Fibroblast of the aortic adventitia (primary cell): ENCODE measurements around the gene GEMIN2. TPM values are rescaled to one million over a fixed set of nuclear protein-coding genes. Genes with fewer than 3 reads are reported as not detected.
"Not testable (repeated sequence)": the region's sequence is repeated elsewhere in the genome, so short reads cannot be mapped to it uniquely, and the experiment has no call there.

Experiments
- DNase-seq: peaks from one replicate; pipeline ENCODE4 v3.0.0-alpha.2; 2010; ENCODE audit warnings: low read depth
- H3K4me3 ChIP-seq: 2 replicates; pipeline ENCODE4 v1.5.1; 2011; ENCODE audit warnings: low read depth, mild to moderate bottlenecking, control low read depth, low read length, moderate library complexity
- total RNA-seq: library from RNA; depleted of rRNA; stranded (reverse); fragments of >200 nt; gene quantifications from 2 replicates; pipeline ENCODE4 v1.2.3, GENCODE V29; 2012; ENCODE audit warnings: low replicate concordance
- TF ChIP-seq, protein P1 (sequence below): IDR thresholded peaks from 2 replicates; pipeline ENCODE4 v1.5.1; 2011; ENCODE audit warnings: mild to moderate bottlenecking, low read length, control low read depth, inconsistent platforms; ENCODE audit not compliant: insufficient read depth

The GEMIN2 gene
- total RNA-seq, 1 donor, result 21.4 TPM

DNA sequence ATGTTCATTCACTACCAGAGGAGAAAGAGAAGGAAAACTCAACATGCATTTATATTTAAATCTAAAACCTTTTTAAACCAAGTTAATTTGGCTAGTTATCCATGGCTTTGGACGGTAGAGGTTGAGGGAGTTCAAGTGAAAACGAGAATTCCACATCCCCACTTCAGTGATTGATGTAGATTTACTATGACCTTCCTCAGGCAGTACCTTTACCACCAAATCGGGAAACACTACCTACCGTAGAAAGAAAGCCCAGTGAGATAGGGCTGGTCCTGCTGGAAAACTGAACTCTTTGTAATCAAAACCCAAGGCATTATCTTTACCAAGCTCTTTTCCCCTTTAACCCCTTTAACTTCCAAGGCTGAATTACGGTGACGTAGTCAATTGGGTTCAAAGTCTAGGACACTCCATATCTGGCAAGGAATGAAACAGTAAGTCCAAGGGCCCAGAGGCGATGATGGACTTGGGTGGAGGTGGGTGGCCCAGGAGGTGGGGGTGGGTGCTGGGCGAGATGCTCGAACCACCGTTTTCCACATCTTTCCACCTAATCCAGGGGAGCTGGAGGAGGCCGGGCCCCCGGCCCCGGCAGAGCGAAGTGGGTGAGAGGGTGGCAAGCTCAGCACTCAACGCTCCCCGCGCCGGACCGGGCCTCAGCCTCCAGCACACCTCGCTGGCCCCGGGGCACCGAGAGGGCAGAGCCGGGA lies 11.7 kb upstream of the GEMIN2 start:
- H3K4me3 ChIP-seq, result peak overlapping the region; percentile 89
- DNase-seq, result peak; percentile 55
- TF ChIP-seq, protein P1, sequence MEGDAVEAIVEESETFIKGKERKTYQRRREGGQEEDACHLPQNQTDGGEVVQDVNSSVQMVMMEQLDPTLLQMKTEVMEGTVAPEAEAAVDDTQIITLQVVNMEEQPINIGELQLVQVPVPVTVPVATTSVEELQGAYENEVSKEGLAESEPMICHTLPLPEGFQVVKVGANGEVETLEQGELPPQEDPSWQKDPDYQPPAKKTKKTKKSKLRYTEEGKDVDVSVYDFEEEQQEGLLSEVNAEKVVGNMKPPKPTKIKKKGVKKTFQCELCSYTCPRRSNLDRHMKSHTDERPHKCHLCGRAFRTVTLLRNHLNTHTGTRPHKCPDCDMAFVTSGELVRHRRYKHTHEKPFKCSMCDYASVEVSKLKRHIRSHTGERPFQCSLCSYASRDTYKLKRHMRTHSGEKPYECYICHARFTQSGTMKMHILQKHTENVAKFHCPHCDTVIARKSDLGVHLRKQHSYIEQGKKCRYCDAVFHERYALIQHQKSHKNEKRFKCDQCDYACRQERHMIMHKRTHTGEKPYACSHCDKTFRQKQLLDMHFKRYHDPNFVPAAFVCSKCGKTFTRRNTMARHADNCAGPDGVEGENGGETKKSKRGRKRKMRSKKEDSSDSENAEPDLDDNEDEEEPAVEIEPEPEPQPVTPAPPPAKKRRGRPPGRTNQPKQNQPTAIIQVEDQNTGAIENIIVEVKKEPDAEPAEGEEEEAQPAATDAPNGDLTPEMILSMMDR, result no peak

DNA sequence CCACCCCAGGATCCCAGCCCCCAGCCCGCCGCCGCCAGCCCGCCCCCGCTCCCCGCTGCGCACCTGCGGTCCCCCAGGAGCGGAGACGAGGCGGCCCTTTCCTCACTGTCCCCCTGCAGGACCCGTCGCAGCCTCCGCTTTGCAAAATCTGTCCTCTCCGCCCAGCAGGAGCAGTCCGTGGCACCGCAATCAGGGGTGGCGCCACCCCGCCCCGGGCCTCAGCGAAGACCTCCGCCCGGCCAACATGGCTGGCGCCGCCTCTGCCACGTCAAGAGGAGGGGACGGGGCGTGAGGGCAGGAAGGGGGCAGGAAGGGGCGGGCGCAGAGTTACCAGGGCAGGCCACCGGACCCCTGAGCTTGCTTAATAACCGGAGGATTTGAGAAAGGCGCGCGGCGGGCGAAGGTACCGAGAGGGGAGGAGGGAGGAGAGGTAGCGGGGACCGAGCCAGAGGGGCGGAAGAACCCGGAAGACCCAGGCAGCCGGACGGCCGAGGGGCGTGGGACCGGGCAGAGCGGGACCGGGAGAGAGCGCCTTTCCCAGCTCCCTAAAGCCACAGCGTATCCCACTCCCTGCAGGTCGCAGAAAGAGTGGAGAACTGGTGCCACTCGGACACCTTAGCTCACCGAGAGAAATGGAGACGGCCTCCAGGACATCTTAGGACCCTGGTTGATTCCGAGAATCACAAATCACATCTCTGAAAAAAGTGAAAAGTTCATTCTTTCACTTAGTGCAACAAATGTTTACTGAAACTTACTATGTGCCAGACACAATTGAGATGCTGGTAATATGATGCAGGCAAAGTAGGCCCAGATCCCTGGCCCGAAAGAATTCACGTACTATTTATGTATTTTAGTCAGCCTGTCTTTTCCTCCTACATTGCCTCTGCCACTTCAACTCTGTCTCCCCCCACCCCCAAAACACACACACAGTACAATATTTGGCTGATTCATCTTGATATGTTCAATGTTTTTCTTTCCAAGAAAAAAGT lies 10.9 kb upstream of the GEMIN2 start, which contains the start of gene SEC23A:
Gene SEC23A (minus strand): TSS at position 267 of the 989 bp plus-strand sequence. CDS start 7,117 bp downstream, outside the sequence.
- TF ChIP-seq, protein P1, result no peak
- DNase-seq, result peak; percentile 83
- peak within 1 kb of the TSS; percentile 89 for H3K4me3 ChIP-seq

DNA sequence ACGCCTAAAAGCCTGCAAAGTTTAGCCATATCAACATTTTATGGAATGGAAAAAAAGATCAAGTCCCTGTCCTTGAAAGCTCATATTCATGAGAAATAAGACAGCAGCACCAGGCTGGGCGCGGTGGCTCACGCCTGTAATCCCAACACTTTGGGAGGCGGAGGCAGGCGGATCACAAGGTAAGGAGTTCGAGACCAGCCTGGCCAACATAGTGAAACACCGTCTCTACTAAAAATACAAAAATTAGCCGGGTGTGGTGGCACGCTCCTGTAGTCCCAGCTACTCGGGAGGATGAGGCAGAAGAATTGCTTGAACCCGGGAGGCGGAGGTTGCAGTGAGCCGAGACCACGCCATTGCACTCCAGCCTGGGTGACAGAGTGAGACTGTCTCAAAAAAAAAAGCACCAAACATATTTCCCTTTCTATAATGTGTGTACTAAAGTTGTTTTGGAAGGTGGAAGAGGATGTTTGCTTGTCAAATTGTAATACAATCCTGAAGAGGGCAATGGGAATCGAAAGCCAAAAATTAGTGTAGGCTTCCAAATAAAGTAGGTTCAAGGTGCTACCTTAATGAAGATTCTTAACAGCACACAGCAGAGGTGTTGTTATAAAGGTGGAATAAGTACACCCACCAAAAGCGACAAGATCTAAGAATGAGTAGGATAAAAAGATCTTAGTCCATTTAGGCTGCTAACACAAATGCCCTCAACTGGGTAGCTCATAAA lies 9.9 kb upstream of the GEMIN2 start:
- H3K4me3 ChIP-seq, result peak overlapping the region; percentile 89

DNA sequence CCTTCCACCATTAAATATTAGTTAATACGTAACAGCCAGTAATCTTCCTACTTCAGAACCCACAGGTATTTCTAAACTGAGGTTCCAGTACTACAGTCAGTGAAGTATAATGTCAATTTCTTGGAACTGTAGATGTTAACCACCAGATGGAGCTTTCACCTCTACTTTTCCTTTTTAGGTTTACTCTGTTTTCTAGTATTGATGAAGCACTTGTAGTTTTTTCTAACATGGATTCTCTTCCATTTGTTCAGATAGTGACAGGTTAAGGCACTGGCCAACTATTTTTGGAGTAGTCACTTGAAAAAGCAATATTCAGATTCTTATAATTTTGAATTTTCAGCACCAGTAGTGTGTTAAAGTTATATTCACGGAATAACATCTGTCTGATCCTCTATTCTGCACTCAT lies 6.5 kb upstream of the GEMIN2 start:
- DNase-seq, result peak; percentile 69
- no peak overlapping the region for H3K4me3 ChIP-seq
- TF ChIP-seq, protein P1, result peak; percentile 56

More for the DNA sequence above, 9.9 kb upstream of the GEMIN2 start:
- DNase-seq, result not testable (repeated sequence)

DNA sequence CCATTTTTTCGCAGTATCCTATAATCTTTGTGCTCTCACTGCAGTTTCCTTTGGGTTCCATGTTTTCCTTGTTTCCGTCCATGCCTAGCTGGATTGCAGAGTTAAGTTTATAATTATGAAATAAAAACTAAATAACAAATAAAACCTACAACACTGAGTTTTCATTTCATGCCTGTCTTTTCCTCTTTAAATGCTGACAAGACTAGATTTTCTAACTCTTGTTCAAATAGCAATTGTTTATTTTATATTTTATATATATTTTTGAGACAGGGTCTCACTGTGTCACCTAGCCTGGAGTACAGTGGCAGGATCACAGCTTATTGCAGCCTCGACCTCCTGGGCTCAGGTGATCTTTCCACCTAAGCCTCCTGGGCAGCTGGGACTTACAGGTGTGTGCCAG lies 5.3 kb upstream of the GEMIN2 start:
- DNase-seq, result no peak
- H3K4me3 ChIP-seq, result no peak overlapping the region
- TF ChIP-seq, protein P1, result no peak

DNA sequence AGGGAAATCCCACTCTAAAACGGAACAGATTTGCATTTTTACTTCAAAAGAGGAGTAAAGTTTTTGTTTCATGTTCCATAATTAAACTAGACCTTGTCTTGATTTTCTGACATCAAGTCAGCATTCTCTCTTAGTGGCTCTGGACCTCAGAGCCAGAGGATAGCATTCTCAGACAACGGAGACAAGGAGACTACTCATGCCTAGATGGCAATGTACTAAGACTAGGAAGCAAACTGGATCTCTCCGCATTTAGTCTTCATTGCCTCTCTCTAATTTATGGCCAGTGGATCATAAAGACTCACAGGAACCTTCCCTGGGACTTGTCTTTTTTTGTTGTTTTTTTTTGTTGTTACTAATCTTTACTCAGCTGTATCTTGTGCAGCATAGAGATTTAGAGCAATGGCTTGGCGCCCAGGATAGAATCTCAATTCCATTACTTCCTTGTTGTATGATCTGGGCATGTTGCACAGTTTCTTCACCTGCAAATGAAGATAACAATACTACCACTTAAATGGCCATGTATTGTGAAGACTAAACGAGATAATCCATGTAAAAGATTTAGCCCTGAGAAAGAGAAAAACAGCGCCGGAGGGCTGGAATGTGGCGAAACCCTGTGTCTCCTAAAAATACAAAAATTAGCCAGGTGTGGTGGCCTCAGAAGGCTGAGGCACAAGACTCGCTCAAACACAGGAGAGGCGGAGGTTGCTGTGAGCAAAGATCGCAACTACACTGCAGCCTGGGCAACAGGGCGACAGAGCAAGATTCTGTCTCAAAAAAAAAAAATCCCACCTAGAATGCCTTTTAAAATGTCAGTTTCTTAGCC lies 4.0 kb upstream of the GEMIN2 start:
- TF ChIP-seq, protein P1, result no peak
- H3K4me3 ChIP-seq, result no peak overlapping the region
- no peak for DNase-seq
